ENCODE measurements around the gene AGFG2.

Gene AGFG2

DNA sequence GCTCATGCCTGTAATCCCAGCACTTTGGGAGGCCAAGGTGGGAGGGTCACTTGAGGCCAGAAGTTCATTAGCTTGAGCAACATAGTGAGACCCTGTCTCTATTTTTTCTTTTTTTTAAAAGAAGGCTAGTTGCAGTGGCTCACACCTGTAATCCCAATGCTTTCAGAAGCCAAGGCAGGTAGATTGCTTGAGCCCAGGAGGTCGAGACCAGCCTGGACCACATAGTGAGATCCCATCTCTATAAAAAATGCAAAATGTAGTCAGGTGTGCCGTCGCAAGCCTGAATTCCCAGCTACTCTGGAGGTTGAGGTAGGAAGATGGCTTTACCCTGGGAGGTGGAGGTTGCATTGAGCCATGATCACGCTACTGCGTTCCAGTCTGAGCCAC is 47.8 kb upstream of the AGFG2 start:
- TF ChIP-seq, protein P1, sequence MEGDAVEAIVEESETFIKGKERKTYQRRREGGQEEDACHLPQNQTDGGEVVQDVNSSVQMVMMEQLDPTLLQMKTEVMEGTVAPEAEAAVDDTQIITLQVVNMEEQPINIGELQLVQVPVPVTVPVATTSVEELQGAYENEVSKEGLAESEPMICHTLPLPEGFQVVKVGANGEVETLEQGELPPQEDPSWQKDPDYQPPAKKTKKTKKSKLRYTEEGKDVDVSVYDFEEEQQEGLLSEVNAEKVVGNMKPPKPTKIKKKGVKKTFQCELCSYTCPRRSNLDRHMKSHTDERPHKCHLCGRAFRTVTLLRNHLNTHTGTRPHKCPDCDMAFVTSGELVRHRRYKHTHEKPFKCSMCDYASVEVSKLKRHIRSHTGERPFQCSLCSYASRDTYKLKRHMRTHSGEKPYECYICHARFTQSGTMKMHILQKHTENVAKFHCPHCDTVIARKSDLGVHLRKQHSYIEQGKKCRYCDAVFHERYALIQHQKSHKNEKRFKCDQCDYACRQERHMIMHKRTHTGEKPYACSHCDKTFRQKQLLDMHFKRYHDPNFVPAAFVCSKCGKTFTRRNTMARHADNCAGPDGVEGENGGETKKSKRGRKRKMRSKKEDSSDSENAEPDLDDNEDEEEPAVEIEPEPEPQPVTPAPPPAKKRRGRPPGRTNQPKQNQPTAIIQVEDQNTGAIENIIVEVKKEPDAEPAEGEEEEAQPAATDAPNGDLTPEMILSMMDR (conservative IDR thresholded peaks at IDR 0.05; ENCODE audit: low read length): no peak
- TF ChIP-seq EZH2phosphoT487 (IDR thresholded peaks at IDR 0.05; ENCODE audit: borderline replicate concordance): no peak

DNA sequence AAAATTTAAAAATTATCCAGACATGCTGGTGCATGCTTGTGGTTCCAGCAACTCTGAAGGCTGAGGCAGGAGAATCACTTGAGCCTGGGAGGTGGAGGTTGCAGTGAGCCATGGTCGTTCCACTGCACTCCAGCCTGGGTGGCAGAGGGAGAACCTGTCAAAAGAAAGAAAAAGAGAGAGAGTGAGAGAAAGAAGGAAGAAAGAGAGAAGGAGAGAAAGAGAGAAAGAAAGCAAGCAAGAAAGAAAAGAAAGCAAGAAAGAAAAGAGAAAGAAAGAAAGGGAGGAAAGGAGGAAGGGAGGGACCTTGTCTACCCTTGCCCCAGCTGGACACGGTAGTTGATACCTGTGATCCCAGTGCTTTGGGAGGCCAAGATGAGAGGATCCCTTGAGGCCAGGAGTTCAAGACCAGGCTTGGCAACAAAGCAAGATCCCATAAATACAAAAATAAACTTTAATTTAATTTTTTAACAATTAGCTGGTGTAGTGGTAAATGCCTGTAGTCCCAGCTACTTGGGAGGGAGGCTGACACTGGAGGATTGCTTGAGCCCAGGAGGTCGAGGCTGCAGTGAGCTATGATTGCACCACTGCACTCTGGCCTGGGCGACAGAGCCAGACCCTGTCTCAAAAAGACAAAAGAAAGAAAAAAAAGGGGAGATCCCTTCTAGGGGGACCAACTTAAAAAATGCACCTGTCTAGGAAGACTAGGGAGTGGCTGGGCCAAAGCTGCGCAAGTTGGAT is 46.1 kb upstream of the AGFG2 start:
- no peaks in the 10 kb centered on the region for H3F3A ChIP-seq (ENCODE audit: low read depth)
- H4K20me1 ChIP-seq (ENCODE audit: insufficient read depth, low read length, poor library complexity, severe bottlenecking): no peaks in the 10 kb centered on the region
- H3K27me3 ChIP-seq (ENCODE audit: insufficient read depth, low read length, poor library complexity, severe bottlenecking): no peaks in the 10 kb centered on the region
- peak overlapping the region; percentile 24 for H3K4me2 ChIP-seq (ENCODE audit: low read depth, low read length, poor library complexity, severe bottlenecking)
- H3K36me3 ChIP-seq (ENCODE audit: insufficient read depth, low read length): no peaks in the 10 kb centered on the region
- no peaks in the 10 kb centered on the region for H3K4me1 ChIP-seq (ENCODE audit: insufficient read depth, low read length, poor library complexity, severe bottlenecking)
- H2AFZ ChIP-seq (ENCODE audit: low read length): no peak overlapping the region; the same call in 1 of the 2 replicates
- TF ChIP-seq EZH2phosphoT487 (IDR thresholded peaks at IDR 0.05; ENCODE audit: borderline replicate concordance): no peak
- TF ChIP-seq, protein P1 (conservative IDR thresholded peaks at IDR 0.05; ENCODE audit: low read length): no peak
- no peaks in the 10 kb centered on the region for H3K9me3 ChIP-seq (ENCODE audit: insufficient read depth, low read depth, low read length)
- no peaks in the 10 kb centered on the region for H3K9me2 ChIP-seq (replicated peaks; ENCODE audit: low read depth, low read length)
- no peak overlapping the region for H3K4me3 ChIP-seq (ENCODE audit: low read length, poor library complexity, severe bottlenecking)
- H3K79me2 ChIP-seq (ENCODE audit: insufficient read depth, low read length): no peaks in the 10 kb centered on the region
- H3K9ac ChIP-seq (ENCODE audit: low read depth, low read length, poor library complexity, severe bottlenecking): no peak overlapping the region

More for the DNA sequence above, 47.8 kb upstream of the AGFG2 start:
- H3K9me2 ChIP-seq (replicated peaks; ENCODE audit: low read depth, low read length): no peaks in the 10 kb centered on the region
- H3K27me3 ChIP-seq (ENCODE audit: insufficient read depth, low read length, poor library complexity, severe bottlenecking): no peaks in the 10 kb centered on the region
- no peaks in the 10 kb centered on the region for H3K36me3 ChIP-seq (ENCODE audit: insufficient read depth, low read length)
- no peaks in the 10 kb centered on the region for H3F3A ChIP-seq (ENCODE audit: low read depth)
- no peak overlapping the region for H3K4me2 ChIP-seq (ENCODE audit: low read depth, low read length, poor library complexity, severe bottlenecking)
- H3K9ac ChIP-seq (ENCODE audit: low read depth, low read length, poor library complexity, severe bottlenecking): no peak overlapping the region
- no peak overlapping the region for H3K4me3 ChIP-seq (ENCODE audit: low read length, poor library complexity, severe bottlenecking)
- H3K4me1 ChIP-seq (ENCODE audit: insufficient read depth, low read length, poor library complexity, severe bottlenecking): no peaks in the 10 kb centered on the region
- no peak overlapping the region for H2AFZ ChIP-seq (ENCODE audit: low read length)
- H4K20me1 ChIP-seq (ENCODE audit: insufficient read depth, low read length, poor library complexity, severe bottlenecking): no peaks in the 10 kb centered on the region
- H3K79me2 ChIP-seq (ENCODE audit: insufficient read depth, low read length): no peaks in the 10 kb centered on the region
- H3K9me3 ChIP-seq (ENCODE audit: insufficient read depth, low read depth, low read length): no peaks in the 10 kb centered on the region

DNA sequence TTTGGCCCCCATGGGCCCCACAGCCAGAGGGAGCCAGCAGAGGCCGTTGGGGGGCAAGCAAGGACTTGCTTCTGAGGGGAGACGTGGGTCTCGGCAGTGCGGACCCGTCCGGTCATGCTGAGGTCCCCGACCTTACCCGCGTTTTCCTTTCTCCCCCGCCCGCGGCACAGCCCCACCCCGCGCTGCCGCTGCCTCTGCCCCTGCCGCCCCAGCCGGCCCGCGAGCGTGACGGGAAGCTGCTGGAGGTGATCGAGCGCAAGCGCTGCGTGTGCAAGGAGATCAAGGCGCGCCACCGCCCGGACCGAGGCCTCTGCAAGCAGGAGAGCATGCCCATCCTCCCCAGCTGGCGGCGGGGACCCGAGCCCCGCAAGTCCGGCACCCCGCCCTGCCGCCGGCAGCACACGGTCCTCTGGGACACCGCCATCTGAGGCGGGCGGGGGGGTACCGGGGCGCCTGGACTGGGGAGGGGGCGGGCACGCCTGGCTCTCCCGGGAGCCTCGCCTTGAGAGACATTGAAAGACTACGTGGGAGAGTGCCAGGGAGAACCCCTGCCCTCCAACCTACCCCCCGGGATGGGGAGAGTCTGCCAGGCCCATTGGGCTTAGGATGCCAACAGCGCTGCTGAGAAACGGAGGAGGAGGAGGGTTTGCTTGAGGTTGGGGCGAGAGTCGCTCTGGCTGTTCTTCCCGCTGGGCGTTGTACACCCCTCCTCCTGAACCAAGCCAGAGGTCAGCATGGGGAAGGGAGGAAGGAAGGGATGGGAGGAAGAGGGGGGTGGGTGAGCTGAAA is 45.3 kb upstream of the AGFG2 start:
- Histone ChIP-seq H3F3A (ENCODE audit: low read depth) (no peaks in the 10 kb centered on the region), H3K9me3 (ENCODE audit: insufficient read depth, low read depth, low read length) (no peaks in the 10 kb centered on the region), H3K27me3 (ENCODE audit: insufficient read depth, low read length, poor library complexity, severe bottlenecking) (no peaks in the 10 kb centered on the region), H3K4me1 (ENCODE audit: insufficient read depth, low read length, poor library complexity, severe bottlenecking) (no peaks in the 10 kb centered on the region), H2AFZ (ENCODE audit: low read length) (peak overlapping the region; percentile 84; the same call in 1 of the 2 replicates), H4K20me1 (ENCODE audit: insufficient read depth, low read length, poor library complexity, severe bottlenecking) (no peaks in the 10 kb centered on the region), H3K9me2 (replicated peaks; ENCODE audit: low read depth, low read length) (no peaks in the 10 kb centered on the region), H3K79me2 (ENCODE audit: insufficient read depth, low read length) (no peaks in the 10 kb centered on the region), H3K36me3 (ENCODE audit: insufficient read depth, low read length) (no peaks in the 10 kb centered on the region), H3K4me2 (ENCODE audit: low read depth, low read length, poor library complexity, severe bottlenecking) (peak overlapping the region; percentile 24), H3K9ac (ENCODE audit: low read depth, low read length, poor library complexity, severe bottlenecking) (no peak overlapping the region), H3K4me3 (ENCODE audit: low read length, poor library complexity, severe bottlenecking) (no peak overlapping the region)
- no peak for TF ChIP-seq EZH2phosphoT487 (IDR thresholded peaks at IDR 0.05; ENCODE audit: borderline replicate concordance)
- TF ChIP-seq, protein P1 (conservative IDR thresholded peaks at IDR 0.05; ENCODE audit: low read length): no peak
